ENCODE results near the gene ADCY5. TPM values are rescaled to one million over a fixed set of nuclear protein-coding genes. Genes with fewer than 3 reads are reported as not detected.

ADCY5 gene
- total RNA-seq, 1 experiment from 2014 or later = 1.4 TPM

GRCh38 chr3:123392368-123392767 lies 56.5 kb downstream of the ADCY5 start:
- Histone ChIP-seq H3K9me3 (ENCODE audit: control insufficient read depth, insufficient read depth, low read depth, low read length) (no peaks in the 10 kb centered on the region), H3K4me3 (ENCODE audit: low read depth in 2 of 2, low read length in 2 of 2) (no peak overlapping the region), H3K4me1 (ENCODE audit: control insufficient read depth, insufficient read depth, low read length) (no peaks in the 10 kb centered on the region), H3K27ac (ENCODE audit: low read length) (no peak overlapping the region), H3K36me3 (ENCODE audit: control insufficient read depth, insufficient read depth, low read length) (no peaks in the 10 kb centered on the region), H3K27me3 (ENCODE audit: control insufficient read depth, insufficient read depth, low read length) (no peaks in the 10 kb centered on the region; the same call in 1 of the 2 replicates)
- TF ChIP-seq TCF7L2 (IDR thresholded peaks at IDR 0.05; ENCODE audit: low read depth, low read length) (no peak), SIN3A (IDR thresholded peaks at IDR 0.05; ENCODE audit: borderline replicate concordance, insufficient read depth, low read depth, low read length) (no peak), REST (IDR thresholded peaks at IDR 0.05; ENCODE audit: insufficient read depth in 1 of 2, low read depth in 2 of 2, low read length in 1 of 2) (no peak), CTCF (IDR thresholded peaks at IDR 0.05) (no peak), POLR2AphosphoS5 (IDR thresholded peaks at IDR 0.05; ENCODE audit: low read depth, low read length) (no peak)
- DNase-seq (ENCODE audit: low read depth, low spot score) (no peak), ATAC-seq (no peak; the same call in 1 of the 2 replicates)
- in situ Hi-C loops (cut with HindIII; ENCODE audit: low pct_unique_long_range_greater_than_20kb, low sequenced_read_pairs) (no loop called here), intact Hi-C loops (cut with micrococcal nuclease; ENCODE audit: unreplicated experiment) (no loop called here)
- ChIA-PET POLR2A (no interaction called here), CTCF (no interaction called here)
- no TSS peak for BruUV-seq (replicated peaks)

- TF ChIP-seq SIN3A (IDR thresholded peaks at IDR 0.05; ENCODE audit: borderline replicate concordance, insufficient read depth, low read depth, low read length) = no peak
- no peak for TF ChIP-seq TCF7L2 (IDR thresholded peaks at IDR 0.05; ENCODE audit: low read depth, low read length)
- TF ChIP-seq REST (IDR thresholded peaks at IDR 0.05; ENCODE audit: insufficient read depth in 1 of 2, low read depth in 2 of 2, low read length in 1 of 2) = no peak
- TF ChIP-seq POLR2AphosphoS5 (IDR thresholded peaks at IDR 0.05; ENCODE audit: low read depth, low read length) = no peak
- TF ChIP-seq CTCF (IDR thresholded peaks at IDR 0.05) = no peak
- H3K4me3 ChIP-seq (ENCODE audit: low read depth in 2 of 2, low read length in 2 of 2) = no peak overlapping the region
- in situ Hi-C loops (cut with HindIII; ENCODE audit: low pct_unique_long_range_greater_than_20kb, low sequenced_read_pairs) (no loop called here), intact Hi-C loops (cut with micrococcal nuclease; ENCODE audit: unreplicated experiment) (no loop called here)
- peaks cover 3% of the 10 kb centered on the region for H3K4me1 ChIP-seq (ENCODE audit: control insufficient read depth, insufficient read depth, low read length)
- ChIA-PET POLR2A (no interaction called here), CTCF (interaction anchor here (1.3 kb wide), 1 partner anchor 25 kb away, joined by 4 read pairs; no protein-coding TSS in a partner anchor)
- H3K36me3 ChIP-seq (ENCODE audit: control insufficient read depth, insufficient read depth, low read length) = no peaks in the 10 kb centered on the region
- no peak for DNase-seq (ENCODE audit: low read depth, low spot score)
- no TSS peak for BruUV-seq (replicated peaks)
- no peaks in the 10 kb centered on the region for H3K9me3 ChIP-seq (ENCODE audit: control insufficient read depth, insufficient read depth, low read depth, low read length)
- no peak overlapping the region for H3K27ac ChIP-seq (ENCODE audit: low read length)
- H3K27me3 ChIP-seq (ENCODE audit: control insufficient read depth, insufficient read depth, low read length) = no peaks in the 10 kb centered on the region; the same call in none of the 2 replicates
- no peak for ATAC-seq
These were observed 57.9 kb downstream of the ADCY5 start for GRCh38 chr3:123390865-123391600.

All from Panc1 (cell line).